LNCaP clone FGC (cell line): ENCODE measurements around the gene GALNTL6.

Experiments
- DNase-seq: peaks from one replicate; pipeline ENCODE4 v3.0.0-alpha.2; 2011; ENCODE audit warnings: low read depth
- H3K4me3 ChIP-seq: 2 replicates; pipeline ENCODE4 v1.5.1; 2011; ENCODE audit warnings: mild to moderate bottlenecking, low read depth, low read length, control low read depth
- CTCF ChIP-seq: IDR thresholded peaks from 2 replicates; pipeline ENCODE4 v1.5.1; 2012; ENCODE audit warnings: mild to moderate bottlenecking; ENCODE audit not compliant: control insufficient read depth, insufficient read depth; ENCODE audit errors: extremely low read depth

GALNTL6 gene

GRCh38 chr4:173009129-173009823 is 1196.1 kb downstream of the GALNTL6 start:
- H3K4me3 ChIP-seq, result no peak overlapping the region
- DNase-seq, result no peak
- no peak for TF ChIP-seq CTCF

GRCh38 chr4:173012608-173013007 is 1199.4 kb downstream of the GALNTL6 start:
- TF ChIP-seq CTCF, result no peak
- DNase-seq, result no peak
- H3K4me3 ChIP-seq, result no peak overlapping the region

- TF ChIP-seq CTCF, result peak; percentile 67
- DNase-seq, result no peak
- no peak overlapping the region for H3K4me3 ChIP-seq
Observed at GRCh38 chr4:173013232-173013930, 1200.2 kb downstream of the GALNTL6 start.

GRCh38 chr4:173014113-173014558 is 1200.9 kb downstream of the GALNTL6 start:
- no peak for DNase-seq
- TF ChIP-seq CTCF, result peak; percentile 13; the same call in 1 of the 2 replicates
- no peak overlapping the region for H3K4me3 ChIP-seq

GRCh38 chr4:173014836-173015235 is 1201.6 kb downstream of the GALNTL6 start:
- TF ChIP-seq CTCF, result no peak
- no peak overlapping the region for H3K4me3 ChIP-seq
- DNase-seq, result no peak

- no peak overlapping the region for H3K4me3 ChIP-seq
- no peak for DNase-seq
- TF ChIP-seq CTCF, result no peak
Observed at GRCh38 chr4:173017802-173018201, 1204.6 kb downstream of the GALNTL6 start.
